Measurements from ENCODE around the gene DDA1.

DDA1 gene

GRCh38 chr19:17329366-17330261 is 20.3 kb downstream of the DDA1 start:
- no peak for DNase-seq

DNA sequence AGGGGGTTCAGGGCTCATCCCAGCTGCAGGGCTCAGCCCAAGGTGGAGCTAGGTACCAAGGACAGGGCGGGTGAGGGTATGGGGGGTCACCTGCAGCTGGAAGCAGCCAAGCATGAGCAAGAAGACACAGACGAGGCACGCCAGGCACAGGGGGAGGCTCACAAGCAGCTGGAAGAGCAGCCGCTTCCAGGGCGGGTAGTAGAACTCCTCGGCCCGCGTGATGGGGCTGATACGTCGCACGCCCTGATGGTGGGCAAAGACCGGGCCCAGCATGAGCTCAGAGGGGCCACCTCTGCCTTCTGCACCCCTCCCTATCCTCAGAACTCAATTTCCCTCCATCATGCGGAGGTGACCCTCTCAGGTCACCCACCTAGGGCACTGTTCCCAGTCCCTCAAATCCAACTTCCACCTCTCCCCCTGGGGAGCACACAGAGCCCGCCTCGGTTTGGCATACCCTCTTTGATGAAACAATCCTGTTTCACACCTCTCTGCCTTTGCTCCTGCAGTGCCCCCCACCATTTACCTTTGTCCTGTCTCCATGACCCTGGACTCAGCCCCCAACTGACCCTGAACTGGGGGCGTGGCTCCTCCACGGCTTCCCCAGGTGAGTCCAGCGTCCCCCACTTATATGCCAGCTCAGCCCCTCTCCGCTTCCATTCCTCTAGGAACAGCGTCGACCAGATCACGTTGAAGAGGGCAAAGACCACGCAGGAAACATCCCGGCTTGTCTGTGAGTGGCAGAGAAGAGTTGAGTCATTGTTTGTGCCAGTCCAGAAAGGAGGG is 21.1 kb downstream of the DDA1 start:
- DNase-seq, result no peak

DNA sequence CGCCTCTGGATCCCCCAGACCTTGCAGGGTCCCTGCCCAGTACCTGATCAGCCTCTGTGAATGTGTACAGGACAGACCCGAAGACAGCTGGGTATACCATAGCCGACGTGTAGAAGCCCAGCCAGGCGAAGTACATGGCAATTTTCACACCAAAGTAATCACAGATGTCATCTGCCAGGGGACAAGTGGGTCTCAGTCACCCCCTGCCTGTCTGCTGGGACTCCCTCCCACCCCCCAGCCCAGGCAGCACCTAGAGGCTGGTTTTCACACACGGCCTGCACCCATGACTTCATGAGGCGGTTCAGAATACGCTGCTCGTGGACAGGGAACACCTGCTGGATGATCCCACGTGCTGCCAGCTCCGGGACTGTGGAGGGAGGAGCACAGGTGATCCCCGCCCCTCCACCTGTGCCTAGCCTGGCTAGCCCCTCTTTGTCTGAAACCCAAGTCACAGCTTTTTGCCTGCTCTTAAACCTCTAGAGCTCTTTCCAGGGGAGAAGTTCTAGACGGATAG is 21.7 kb downstream of the DDA1 start:
- no peak for DNase-seq

DNA sequence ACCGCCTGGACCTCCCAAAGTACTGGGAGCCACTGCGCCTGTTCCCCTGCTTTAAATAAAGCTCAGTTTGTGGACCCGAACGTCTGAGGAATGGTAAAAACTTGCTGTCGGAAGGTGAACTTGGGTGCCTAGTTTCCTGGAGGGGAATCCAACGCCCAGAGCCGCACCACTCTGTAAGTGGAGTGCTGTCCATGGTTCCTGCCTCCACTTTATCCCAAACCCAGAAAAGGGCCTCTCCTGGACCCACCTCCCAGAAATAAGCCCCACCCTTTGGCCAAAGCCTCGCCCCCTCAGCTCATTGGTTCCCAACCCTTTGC is 23.0 kb downstream of the DDA1 start:
- DNase-seq, result no peak

DNA sequence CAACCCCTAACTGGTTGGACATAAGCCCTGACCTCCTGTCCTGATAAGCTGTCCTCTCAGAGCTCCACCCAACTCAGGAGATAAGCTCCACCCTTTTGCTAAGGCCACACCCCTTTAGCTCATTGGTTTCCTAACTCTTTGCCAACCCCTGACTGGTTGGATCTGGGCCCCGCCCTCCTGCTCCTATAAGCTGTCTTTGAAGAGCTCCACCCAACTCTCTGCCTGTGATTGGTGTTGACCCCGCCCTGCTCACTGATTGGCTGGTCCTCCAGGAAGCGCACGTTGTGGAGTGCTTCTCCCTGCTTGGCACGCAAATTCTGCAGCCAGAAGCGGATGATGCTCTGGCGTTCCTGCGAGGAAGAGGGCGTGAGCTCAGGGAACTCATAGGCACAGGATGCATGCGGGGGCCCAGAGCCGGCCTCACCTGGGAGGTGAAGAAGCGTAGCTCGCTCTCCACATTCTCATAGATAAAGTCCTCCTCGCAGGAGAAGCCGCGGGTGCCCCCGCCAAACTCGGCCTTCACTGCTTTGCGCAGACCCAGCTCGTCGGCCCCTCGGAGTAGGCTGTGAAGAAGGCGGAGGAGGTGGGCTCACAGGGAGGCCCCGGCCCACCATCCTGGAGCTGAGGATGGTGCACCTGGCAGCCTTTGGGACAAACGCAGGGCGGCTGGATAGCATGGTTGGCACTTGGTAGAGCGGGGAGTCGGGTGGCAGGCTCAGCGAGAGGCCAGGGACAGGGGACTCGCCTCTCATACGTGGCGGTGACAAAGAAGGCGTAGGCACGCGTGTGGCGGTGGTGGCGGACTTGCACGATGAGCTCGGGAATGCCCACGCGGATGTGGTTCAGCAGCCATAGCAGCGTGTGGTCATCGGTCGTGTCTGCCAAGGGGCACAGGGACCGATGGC is 23.6 kb downstream of the DDA1 start:
- no peak for DNase-seq

DNA sequence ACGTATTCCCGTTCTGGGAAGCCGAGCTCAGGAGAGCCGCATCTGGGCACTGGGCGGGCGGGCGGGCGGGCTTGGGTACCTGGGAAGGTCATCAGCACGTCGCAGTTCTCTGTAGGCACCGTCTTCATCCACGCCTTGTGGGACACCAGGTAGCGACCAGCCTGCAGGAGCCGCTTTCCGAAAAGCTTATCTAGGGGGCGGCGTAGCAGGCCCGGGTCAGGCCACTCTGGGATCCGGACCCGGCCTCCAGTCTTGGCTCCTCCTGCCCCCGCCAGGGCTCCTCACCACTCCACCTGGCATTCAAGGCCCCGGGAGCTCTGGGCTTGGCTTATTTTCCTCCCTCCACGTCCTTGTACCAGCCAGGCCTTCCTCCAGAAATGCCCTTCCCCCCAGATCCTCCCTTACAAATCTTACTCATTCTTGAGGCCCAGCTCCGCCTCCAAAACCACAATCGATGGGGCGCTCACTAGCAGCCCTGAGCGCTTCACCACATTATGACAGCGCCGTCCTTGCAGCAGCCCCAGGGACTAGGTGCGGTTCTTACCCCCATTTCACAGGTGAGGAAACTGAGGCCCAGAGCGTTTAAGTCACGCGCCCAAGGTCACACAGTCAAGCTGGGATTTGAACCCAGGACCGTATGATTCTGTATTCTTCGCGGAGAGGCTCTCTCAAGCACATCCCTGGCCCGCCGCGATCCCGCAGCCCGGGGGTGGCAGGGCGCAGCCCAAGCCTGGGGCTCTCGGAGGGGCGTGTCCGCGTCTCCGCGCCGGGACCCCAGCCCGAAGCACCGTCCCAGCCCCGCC is 24.4 kb downstream of the DDA1 start:
- no peak for DNase-seq

- DNase-seq, result peak; percentile 98
Observed at GRCh38 chr19:17334414-17335409, 25.3 kb downstream of the DDA1 start, which contains the start of gene ANO8. ANO8 (minus strand) TSS chr19:17334855; CDS start chr19:17334670, 185 bp downstream.

DNA sequence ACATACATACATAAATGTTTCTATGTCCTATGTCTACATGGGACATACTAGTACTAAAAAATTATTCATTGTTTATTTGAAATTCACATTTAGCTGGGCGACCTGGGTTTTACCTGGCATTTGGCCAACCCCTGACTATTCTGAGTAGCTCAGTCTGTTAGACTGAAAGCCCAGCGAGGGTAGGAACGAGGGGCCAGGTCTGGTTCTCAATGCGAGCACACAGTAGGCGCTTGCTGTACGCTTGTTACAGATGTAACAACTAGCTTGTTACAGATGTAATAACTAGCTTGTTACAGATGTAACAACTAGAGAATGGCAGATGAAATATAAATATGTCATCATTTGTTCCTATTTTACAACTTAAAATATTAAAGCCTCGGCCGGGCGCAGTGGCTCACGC is 26.2 kb downstream of the DDA1 start:
- DNase-seq, result no peak

GRCh38 chr19:17336872-17337674 is 27.7 kb downstream of the DDA1 start, which contains the start of gene GTPBP3:
GTPBP3 (plus strand) TSS chr19:17337553; CDS start chr19:17337612, 59 bp downstream.
- peak; percentile 92 for DNase-seq

- peak; percentile 79 for DNase-seq
Observed at GRCh38 chr19:17337675-17338432, 28.5 kb downstream of the DDA1 start.

DNA sequence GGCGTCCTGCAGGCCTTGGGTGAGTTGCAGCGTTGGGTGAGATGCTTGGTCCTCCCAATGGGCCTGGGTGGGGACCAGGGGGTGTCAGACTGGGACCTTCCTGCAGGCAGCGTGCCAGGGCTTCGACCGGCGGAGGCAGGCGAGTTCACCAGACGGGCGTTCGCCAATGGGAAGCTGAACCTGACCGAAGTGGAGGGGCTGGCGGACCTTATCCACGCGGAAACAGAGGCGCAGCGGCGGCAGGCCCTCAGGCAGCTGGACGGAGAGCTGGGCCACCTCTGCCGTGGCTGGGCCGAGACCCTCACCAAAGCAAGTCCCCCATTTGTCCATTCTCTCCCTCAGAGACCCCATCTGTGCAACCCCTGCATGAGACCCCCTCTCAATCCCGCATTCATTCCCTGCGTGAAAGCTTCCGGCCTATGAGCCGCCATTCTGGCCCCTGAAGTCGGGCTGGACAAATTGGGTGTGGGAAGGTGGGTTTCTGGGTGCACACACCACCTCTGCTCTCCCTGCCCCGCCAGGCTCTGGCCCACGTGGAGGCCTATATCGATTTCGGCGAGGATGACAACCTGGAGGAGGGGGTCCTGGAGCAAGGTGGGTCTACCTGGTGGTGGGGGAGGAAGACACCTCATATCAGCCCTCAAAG is 29.2 kb downstream of the DDA1 start:
- DNase-seq, result no peak

DNA sequence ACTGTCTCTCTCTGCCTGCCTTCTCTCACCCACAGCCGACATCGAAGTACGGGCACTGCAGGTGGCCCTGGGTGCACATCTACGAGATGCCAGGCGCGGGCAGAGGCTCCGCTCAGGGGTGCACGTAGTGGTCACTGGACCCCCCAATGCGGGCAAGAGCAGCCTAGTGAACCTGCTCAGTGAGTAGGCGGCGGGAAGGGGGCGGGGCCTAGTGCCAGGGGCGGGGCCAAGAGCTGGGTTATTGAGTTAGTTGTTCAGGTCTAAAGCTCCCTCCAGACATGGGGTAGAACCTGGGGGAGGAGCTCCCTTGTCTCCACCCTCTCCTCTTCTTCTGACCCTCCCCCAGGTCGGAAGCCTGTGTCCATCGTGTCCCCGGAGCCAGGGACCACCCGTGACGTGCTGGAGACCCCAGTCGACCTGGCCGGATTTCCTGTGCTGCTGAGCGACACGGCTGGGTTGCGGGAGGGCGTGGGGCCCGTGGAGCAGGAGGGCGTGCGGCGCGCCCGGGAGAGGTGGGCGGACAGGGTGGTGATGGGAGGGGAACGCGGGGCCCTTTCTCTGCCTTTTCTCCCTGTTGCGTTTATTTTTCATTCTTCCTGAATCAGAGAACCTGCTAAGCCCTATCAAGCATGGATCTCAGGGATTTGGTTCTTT is 29.9 kb downstream of the DDA1 start:
- DNase-seq, result no peak

DNA sequence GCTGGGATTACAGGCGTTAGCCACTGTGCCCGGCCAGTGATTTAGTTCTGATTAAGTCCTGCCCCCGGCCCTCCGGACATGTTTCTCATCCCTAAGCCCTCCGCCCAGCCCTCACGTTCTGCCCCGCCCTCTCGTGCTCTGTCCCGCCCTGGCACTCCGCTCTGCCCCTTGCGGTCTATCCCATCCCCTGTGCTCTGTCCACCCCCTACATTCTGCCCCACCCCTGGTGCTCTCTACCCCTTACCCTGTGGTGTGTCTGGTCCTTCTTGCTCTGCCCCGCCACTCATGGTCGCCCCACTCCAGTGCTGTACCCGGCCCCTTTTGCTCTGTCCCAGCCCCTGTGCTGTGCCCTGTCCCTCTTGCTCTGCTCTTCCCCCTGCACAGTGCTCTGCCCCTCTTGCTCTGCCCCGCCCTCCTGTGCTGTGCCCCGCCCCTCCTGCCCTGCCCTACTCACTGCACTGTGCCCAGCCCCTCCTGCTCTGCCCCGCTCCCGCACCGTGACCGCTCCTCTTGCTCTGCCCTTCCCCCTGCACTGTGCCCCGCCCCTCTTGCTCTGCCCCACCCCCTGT is 31.0 kb downstream of the DDA1 start:
- DNase-seq, result no peak

- no peak for DNase-seq
Observed at GRCh38 chr19:17340871-17341357, 31.6 kb downstream of the DDA1 start.

- no peak for DNase-seq
Observed at GRCh38 chr19:17341386-17341785, 32.0 kb downstream of the DDA1 start.

- no peak for DNase-seq
Observed at GRCh38 chr19:17341845-17342244, 32.5 kb downstream of the DDA1 start.
